Lower leg skin (tissue), 3 donors: ENCODE data around the gene RGS13.

Experiments
- CTCF ChIP-seq, 3 donors: fragments of 450-650 bp; IDR thresholded peaks; one replicate each; pipeline ENCODE4 v1.5.1; 2016; ENCODE audit warnings: antibody characterized with exemption in 3 of 3, mild to moderate bottlenecking in 3 of 3, moderate library complexity in 2 of 3
- POLR2A ChIP-seq, 2 donors: fragments of 450-650 bp; IDR thresholded peaks; one replicate each; pipeline ENCODE4 v1.6.1; 2016 to 2017; ENCODE audit warnings: antibody characterized with exemption in 2 of 2, mild to moderate bottlenecking in 1 of 2, moderate library complexity in 1 of 2

- TF ChIP-seq CTCF (IDR thresholded peaks at IDR 0.05) (no peak), POLR2A (IDR thresholded peaks at IDR 0.05) (no peak)
Measured at GRCh38 chr1:192589813-192590212, 46.1 kb upstream of the RGS13 start.
